Hepatocyte (in vitro differentiated cells): ENCODE results near the gene FAAH. TPM values are rescaled to one million over a fixed set of nuclear protein-coding genes. Genes with fewer than 3 reads are reported as not detected.

ENCODE experiments used
- DNase-seq: peaks from one replicate; pipeline ENCODE4 v3.0.0-alpha.2; 2016; ENCODE audit warnings: low spot score
- H2AFZ ChIP-seq: fragments of 200-600 bp; sonication (generic); 2 replicates; pipeline ENCODE4 v1.6.0; 2016; ENCODE audit warnings: antibody characterized with exemption, mild to moderate bottlenecking
- H3K27ac ChIP-seq: fragments of 200-600 bp; sonication (generic); 2 replicates; pipeline ENCODE4 v1.5.1; 2016; ENCODE audit warnings: mild to moderate bottlenecking
- H3K27me3 ChIP-seq: fragments of 200-600 bp; sonication (generic); 2 replicates; pipeline ENCODE4 v1.6.1; 2016
- H3K36me3 ChIP-seq: fragments of 200-600 bp; sonication (generic); replicated peaks from 2 replicates; pipeline ENCODE4 v1.5.1; 2016; ENCODE audit warnings: low read depth; ENCODE audit not compliant: insufficient read depth
- H3K4me1 ChIP-seq: fragments of 200-600 bp; sonication (generic); 2 replicates; pipeline ENCODE4 v1.5.1; 2016; ENCODE audit warnings: mild to moderate bottlenecking, moderate library complexity; ENCODE audit not compliant: insufficient read depth
- H3K4me2 ChIP-seq: fragments of 200-600 bp; sonication (generic); 2 replicates; pipeline ENCODE4 v1.6.0; 2016
- H3K4me3 ChIP-seq: fragments of 200-600 bp; sonication (generic); 2 replicates; pipeline ENCODE4 v1.5.1; 2016; ENCODE audit warnings: mild to moderate bottlenecking
- H3K79me2 ChIP-seq: fragments of 200-600 bp; sonication (generic); 2 replicates; pipeline ENCODE4 v1.6.0; 2017; ENCODE audit warnings: mild to moderate bottlenecking
- H3K9me2 ChIP-seq: fragments of 200-600 bp; sonication (generic); replicated peaks from 2 replicates; pipeline ENCODE4 v1.6.0; 2017; ENCODE audit warnings: mild to moderate bottlenecking; ENCODE audit not compliant: insufficient read depth
- H3K9me3 ChIP-seq: fragments of 200-600 bp; sonication (generic); 2 replicates; pipeline ENCODE4 v1.5.1; 2016; ENCODE audit warnings: low read depth, mild to moderate bottlenecking
- H4K20me1 ChIP-seq: fragments of 200-600 bp; sonication (generic); 2 replicates; pipeline ENCODE4 v1.6.0; 2016; ENCODE audit warnings: mild to moderate bottlenecking; ENCODE audit not compliant: insufficient read depth, poor library complexity, severe bottlenecking
- CTCF ChIP-seq: fragments of 200-600 bp; sonication (generic); IDR thresholded peaks from 2 replicates; pipeline ENCODE4 v1.5.1; 2016; ENCODE audit warnings: antibody characterized with exemption, mild to moderate bottlenecking; ENCODE audit not compliant: poor library complexity
- EZH2 ChIP-seq: fragments of 200-600 bp; sonication (generic); IDR thresholded peaks from 2 replicates; pipeline ENCODE4 v1.6.1; 2016; ENCODE audit warnings: antibody characterized with exemption, mild to moderate bottlenecking, borderline replicate concordance
- EZH2phosphoT487 ChIP-seq: fragments of 200-600 bp; sonication (generic); IDR thresholded peaks from one replicate; pipeline ENCODE4 v1.6.1; 2018; ENCODE audit warnings: antibody characterized with exemption, mild to moderate bottlenecking, low read depth, moderate library complexity; ENCODE audit not compliant: unreplicated experiment, severe bottlenecking
- WGBS: methylation state at CpG from one replicate; pipeline ENCODE4 v1.1.6; 2016; ENCODE audit warnings: low lambda C conversion rate; ENCODE audit errors: missing lambda C conversion rate; 5-methylcytosine and 5-hydroxymethylcytosine counted together
- polyA plus RNA-seq: library from polyadenylated mRNA; unstranded; fragments of >200 nt; fragmentation: Nextera tagmentation; extraction: Ambion mirVana; gene quantifications from 2 replicates; pipeline ENCODE4 v1.2.1, GENCODE V29; 2016
- total RNA-seq: library from RNA; depleted of rRNA; stranded (reverse); fragments of >200 nt; gene quantifications from 2 replicates; pipeline ENCODE4 v1.2.3, GENCODE V29; 2014

FAAH gene
- total and polyA plus RNA-seq, 2 experiments from 2014 or later: 44.5 to 61.8 TPM

GRCh38 chr1:46449223-46450159 lies 55.4 kb downstream of the FAAH start:
- no peak overlapping the region for H2AFZ ChIP-seq
- H3K36me3 ChIP-seq: no peaks in the 10 kb centered on the region
- no peak overlapping the region for H3K4me3 ChIP-seq
- H3K27me3 ChIP-seq: peaks cover 89% of the 10 kb centered on the region
- no peaks in the 10 kb centered on the region for H3K9me3 ChIP-seq
- H3K4me2 ChIP-seq: no peak overlapping the region
- no peak for TF ChIP-seq EZH2
- no peak for TF ChIP-seq EZH2phosphoT487
- no peak for DNase-seq
- no peak overlapping the region for H3K27ac ChIP-seq
- H3K79me2 ChIP-seq: no peaks in the 10 kb centered on the region
- no peaks in the 10 kb centered on the region for H3K4me1 ChIP-seq
- 66% methylated on average over 6 of the region's 6 CpGs for WGBS
- no peaks in the 10 kb centered on the region for H4K20me1 ChIP-seq
- H3K9me2 ChIP-seq: no peaks in the 10 kb centered on the region

- no peaks in the 10 kb centered on the region for H4K20me1 ChIP-seq
- DNase-seq: no peak
- H3K9me2 ChIP-seq: no peaks in the 10 kb centered on the region
- no peaks in the 10 kb centered on the region for H3K36me3 ChIP-seq
- no peaks in the 10 kb centered on the region for H3K79me2 ChIP-seq
- H3K27ac ChIP-seq: no peak overlapping the region
- H3K9me3 ChIP-seq: no peaks in the 10 kb centered on the region
- no peak overlapping the region for H3K4me2 ChIP-seq
- WGBS: 75% methylated on average over 1 of the region's 1 CpG
- TF ChIP-seq CTCF (no peak), EZH2 (no peak), EZH2phosphoT487 (no peak)
- no peak overlapping the region for H3K4me3 ChIP-seq
- no peaks in the 10 kb centered on the region for H3K4me1 ChIP-seq
- H3K27me3 ChIP-seq: peaks cover 92% of the 10 kb centered on the region
- no peak overlapping the region for H2AFZ ChIP-seq
These were observed 56.0 kb downstream of the FAAH start for GRCh38 chr1:46450160-46450517.

GRCh38 chr1:46451948-46452930 lies 58.1 kb downstream of the FAAH start:
- DNase-seq: no peak
- Histone ChIP-seq H3K79me2 (no peaks in the 10 kb centered on the region), H3K9me2 (no peaks in the 10 kb centered on the region), H3K27ac (no peak overlapping the region), H3K9me3 (no peaks in the 10 kb centered on the region), H4K20me1 (no peaks in the 10 kb centered on the region), H3K27me3 (peaks cover 76% of the 10 kb centered on the region), H2AFZ (no peak overlapping the region), H3K4me2 (no peak overlapping the region), H3K4me3 (no peak overlapping the region), H3K36me3 (no peaks in the 10 kb centered on the region), H3K4me1 (no peaks in the 10 kb centered on the region)
- TF ChIP-seq EZH2 (no peak), CTCF (no peak), EZH2phosphoT487 (no peak)
- WGBS: 64% methylated on average over 5 of the region's 5 CpGs
